HEK293 (cell line): ENCODE measurements around the gene CCDC183.

Experiments used
- CTCF ChIA-PET: fragments of 350-600 bp; formaldehyde crosslinking; extraction: SDS; loops from one replicate; lab custom pipeline; 2021; ENCODE audit warnings: antibody characterized with exemption; lab: Yijun Ruan, JAX
- POLR2A ChIA-PET: fragments of 300-600 bp; formaldehyde crosslinking; extraction: SDS; loops from one replicate; lab custom pipeline; 2020; ENCODE audit warnings: antibody characterized with exemption, inconsistent platforms; lab: Yijun Ruan, JAX
- H3K27ac ChIP-seq: fragments of 200-500 bp; sonication (Bioruptor generic); 2 replicates; pipeline ENCODE4 v1.5.1; 2014; ENCODE audit warnings: low read depth, low read length, control low read depth, inconsistent platforms; ENCODE audit errors: extremely low read depth
- H3K36me3 ChIP-seq, 2 experiments: fragments of 200-500 bp in 1 of 2; sonication (Bioruptor generic) in 1 of 2; 1 replicate in 1 of 2; 2 replicates in 1 of 2; pipeline ENCODE4 v1.5.1; 2014 to 2017; ENCODE audit warnings: inconsistent platforms in 2 of 2, low read length in 2 of 2; ENCODE audit not compliant: control insufficient read depth in 2 of 2, insufficient read depth in 1 of 2
- H3K4me1 ChIP-seq: fragments of 200-500 bp; sonication (Bioruptor generic); 2 replicates; pipeline ENCODE4 v1.5.1; 2014; ENCODE audit warnings: mild to moderate bottlenecking, low read length, inconsistent platforms; ENCODE audit not compliant: control insufficient read depth, insufficient read depth
- H3K4me3 ChIP-seq: 2 replicates; pipeline ENCODE4 v1.5.1; 2011; ENCODE audit warnings: low read depth, mild to moderate bottlenecking, control low read depth, low read length, moderate library complexity
- H3K9me3 ChIP-seq: fragments of 200-500 bp; sonication (Bioruptor generic); 2 replicates; pipeline ENCODE4 v1.5.1; 2014; ENCODE audit warnings: low read depth, low read length, inconsistent platforms; ENCODE audit not compliant: control insufficient read depth, insufficient read depth
- GLIS1 ChIP-seq: fragments of 450-650 bp; formaldehyde crosslinking; IDR thresholded peaks from 2 replicates; pipeline ENCODE4 v1.5.1; 2016; ENCODE audit warnings: missing biosample characterization, missing genetic modification characterization
- IKZF3 ChIP-seq: fragments of 450-650 bp; IDR thresholded peaks from 2 replicates; pipeline ENCODE4 v1.5.0; 2018; ENCODE audit warnings: missing biosample characterization, mild to moderate bottlenecking, missing genetic modification characterization, moderate library complexity
- KLF8 ChIP-seq: fragments of 450-650 bp; formaldehyde crosslinking; IDR thresholded peaks from 2 replicates; pipeline ENCODE4 v1.5.1; 2016; ENCODE audit warnings: missing biosample characterization, missing genetic modification characterization
- MYNN ChIP-seq: fragments of 450-650 bp; formaldehyde crosslinking; IDR thresholded peaks from 2 replicates; pipeline ENCODE4 v1.5.1; 2016; ENCODE audit warnings: missing biosample characterization, missing genetic modification characterization, borderline replicate concordance
- YY2 ChIP-seq: fragments of 450-650 bp; formaldehyde crosslinking; IDR thresholded peaks from 2 replicates; pipeline ENCODE4 v1.5.1; 2016; ENCODE audit warnings: missing biosample characterization, missing genetic modification characterization
- ZBTB44 ChIP-seq: fragments of 450-650 bp; IDR thresholded peaks from 2 replicates; pipeline ENCODE4 v1.5.1; 2018; ENCODE audit warnings: missing biosample characterization, mild to moderate bottlenecking, missing genetic modification characterization
- ZFHX2 ChIP-seq: fragments of 450-650 bp; formaldehyde crosslinking; conservative IDR thresholded peaks from 2 replicates; pipeline ENCODE4 v1.5.1; 2016; ENCODE audit warnings: missing biosample characterization, missing genetic modification characterization
- ZNF148 ChIP-seq: fragments of 450-650 bp; formaldehyde crosslinking; IDR thresholded peaks from 2 replicates; pipeline ENCODE4 v1.5.0; 2017; ENCODE audit warnings: missing biosample characterization, missing genetic modification characterization, borderline replicate concordance
- ZNF221 ChIP-seq: fragments of 450-650 bp; formaldehyde crosslinking; IDR thresholded peaks from 2 replicates; pipeline ENCODE4 v1.5.1; 2017; ENCODE audit warnings: missing biosample characterization, missing genetic modification characterization, borderline replicate concordance
- ZNF26 ChIP-seq: fragments of 450-650 bp; formaldehyde crosslinking; IDR thresholded peaks from 2 replicates; pipeline ENCODE4 v1.5.1; 2016; ENCODE audit warnings: missing biosample characterization, missing genetic modification characterization
- ZNF404 ChIP-seq: fragments of 450-650 bp; formaldehyde crosslinking; IDR thresholded peaks from 2 replicates; pipeline ENCODE4 v1.5.1; 2017; ENCODE audit warnings: missing biosample characterization, missing genetic modification characterization
- ZNF701 ChIP-seq: fragments of 450-650 bp; formaldehyde crosslinking; IDR thresholded peaks from 2 replicates; pipeline ENCODE4 v1.5.1; 2016; ENCODE audit warnings: missing biosample characterization, missing genetic modification characterization
- ZSCAN4 ChIP-seq: fragments of 450-650 bp; formaldehyde crosslinking; IDR thresholded peaks from 2 replicates; pipeline ENCODE4 v1.5.1; 2017; ENCODE audit warnings: missing biosample characterization, missing genetic modification characterization

Gene CCDC183

GRCh38 chr9:136748201-136748600, 47.9 kb upstream of the CCDC183 start, which contains the start of gene LCN6:
LCN6 (minus strand) TSS chr9:136748525; CDS start chr9:136748483, 42 bp downstream.
- TF ChIP-seq ZFHX2 (0 out of 2 replicates have a peak, but pooled peaks have one; percentile 9), IKZF3 (tag by site-specific recombination) (no peak), ZNF221 (tag by site-specific recombination) (no peak), GLIS1 (tag by site-specific recombination) (peak; percentile 44), ZSCAN4 (tag by site-specific recombination) (no peak), ZNF701 (tag by site-specific recombination) (no peak), ZNF404 (tag by site-specific recombination) (no peak), KLF8 (no peak), ZNF148 (no peak)
- Histone ChIP-seq H3K4me1 (no peaks in the 10 kb centered on the region), H3K9me3 (no peaks in the 10 kb centered on the region), H3K4me3 (no peak within 1 kb of the TSS), H3K36me3 (no peaks in the 10 kb centered on the region), H3K27ac (no peak within 1 kb of the TSS)
- ChIA-PET CTCF (interaction anchor here (1.5 kb wide), 1 partner anchor 10 kb away, joined by 12 read pairs; the partner anchor contains the start of gene LCN8), POLR2A (interaction anchor here (0.6 to 5.1 kb wide), 2 partner anchors 20 to 475 kb away, joined by 4 to 21 read pairs; no protein-coding TSS in a partner anchor)

- CTCF ChIA-PET = interaction anchor here (0.7 to 1.5 kb wide), 2 partner anchors 9 to 652 kb away, joined by 3 to 12 read pairs; partner anchors contain the start of gene LCN8
- H3K4me1 ChIP-seq = no peaks in the 10 kb centered on the region
- POLR2A ChIA-PET = interaction anchor here (5.1 kb wide), 1 partner anchor 21 kb away, joined by 21 read pairs; no protein-coding TSS in a partner anchor
Measured at GRCh38 chr9:136748666-136749611, 47.2 kb upstream of the CCDC183 start.

More at GRCh38 chr9:136748666-136749611, 47.2 kb upstream of the CCDC183 start:
- Histone ChIP-seq H3K27ac (no peak overlapping the region), H3K4me3 (no peak overlapping the region), H3K36me3 (no peaks in the 10 kb centered on the region), H3K9me3 (no peaks in the 10 kb centered on the region)
- TF ChIP-seq ZBTB44 (tag by site-specific recombination) (no peak), YY2 (no peak), MYNN (tag by site-specific recombination) (no peak), ZNF26 (tag by site-specific recombination) (no peak), ZNF701 (tag by site-specific recombination) (no peak)
